ENCODE measurements around the gene LRRC36.
A peak's percentile ranks its signal among the peaks of the same experiment; 100 is the strongest.

Gene LRRC36

DNA sequence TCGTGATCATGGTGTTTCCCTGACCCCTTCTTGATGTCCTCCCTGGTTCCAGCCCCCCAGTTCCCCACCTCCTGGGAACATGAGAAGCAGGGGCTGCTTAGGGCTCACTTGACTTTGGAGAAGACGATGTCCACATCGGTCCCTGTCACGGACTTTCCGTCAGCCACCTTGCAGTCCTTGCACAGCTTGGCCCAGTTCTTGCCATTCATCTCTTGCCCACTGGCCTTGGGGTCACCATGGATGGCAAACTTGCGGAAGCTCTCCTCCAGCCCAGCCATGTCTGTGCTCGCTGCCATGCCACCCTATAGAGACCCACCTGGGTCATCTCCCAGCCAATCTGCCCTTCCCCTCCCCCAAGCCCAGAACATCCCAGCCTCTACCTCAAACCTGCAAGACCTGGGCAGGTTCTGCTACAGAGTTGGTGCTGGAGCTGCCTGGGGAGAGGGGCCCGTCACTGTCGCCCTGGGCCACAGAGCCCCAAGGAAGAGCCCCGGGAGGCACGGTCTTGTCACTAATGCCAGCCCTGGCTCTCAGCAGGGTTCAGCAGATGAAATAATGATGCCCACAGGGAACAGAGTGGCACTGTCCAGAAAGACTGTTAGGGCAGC lies 64.3 kb downstream of the LRRC36 start:
- no peak for DNase-seq (ENCODE audit: low read depth in 3 of 3)

DNA sequence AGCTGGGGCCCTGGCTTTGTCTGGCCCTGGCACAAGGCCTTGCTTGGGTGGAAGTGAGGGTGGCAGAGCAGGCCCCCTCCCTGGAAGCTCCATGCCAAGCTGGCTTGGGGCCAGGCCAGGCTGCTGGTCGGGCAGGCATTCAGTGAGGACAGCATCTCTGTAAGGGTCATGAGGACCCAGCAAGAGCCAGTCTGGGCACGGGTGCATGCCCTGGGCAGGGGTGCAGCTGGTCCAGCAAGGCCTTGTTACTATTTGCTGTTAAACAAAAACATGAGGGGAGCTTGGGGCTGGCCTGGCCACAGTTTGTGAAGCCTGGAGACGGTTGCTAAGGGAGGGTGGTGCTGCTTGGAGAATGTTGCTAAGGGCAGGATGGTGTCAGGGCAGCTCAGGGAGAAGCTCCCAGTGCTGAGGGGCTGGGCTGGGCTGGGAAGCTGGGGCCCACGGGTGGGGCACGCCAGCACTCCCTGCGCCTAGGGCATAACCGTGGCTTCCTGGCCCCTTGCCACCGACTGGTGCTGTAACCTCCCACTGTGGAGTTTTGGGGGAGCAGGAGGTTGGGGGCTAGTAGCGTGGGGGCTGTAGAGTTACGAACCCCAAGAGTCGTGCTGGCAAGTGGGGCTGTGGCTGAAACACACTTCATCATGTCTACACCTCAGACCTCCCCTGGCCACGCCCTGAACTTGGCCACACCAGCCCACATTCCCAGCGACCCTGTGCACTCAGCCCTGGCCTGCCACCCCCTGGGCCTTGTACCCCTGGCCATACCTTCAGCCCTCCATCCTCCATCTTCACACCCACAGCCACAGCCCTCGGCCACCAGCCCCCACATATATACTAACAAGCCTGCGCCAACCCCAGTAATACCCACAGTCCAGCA lies 65.0 kb downstream of the LRRC36 start:
- no peak for DNase-seq (ENCODE audit: low read depth in 3 of 3)

DNA sequence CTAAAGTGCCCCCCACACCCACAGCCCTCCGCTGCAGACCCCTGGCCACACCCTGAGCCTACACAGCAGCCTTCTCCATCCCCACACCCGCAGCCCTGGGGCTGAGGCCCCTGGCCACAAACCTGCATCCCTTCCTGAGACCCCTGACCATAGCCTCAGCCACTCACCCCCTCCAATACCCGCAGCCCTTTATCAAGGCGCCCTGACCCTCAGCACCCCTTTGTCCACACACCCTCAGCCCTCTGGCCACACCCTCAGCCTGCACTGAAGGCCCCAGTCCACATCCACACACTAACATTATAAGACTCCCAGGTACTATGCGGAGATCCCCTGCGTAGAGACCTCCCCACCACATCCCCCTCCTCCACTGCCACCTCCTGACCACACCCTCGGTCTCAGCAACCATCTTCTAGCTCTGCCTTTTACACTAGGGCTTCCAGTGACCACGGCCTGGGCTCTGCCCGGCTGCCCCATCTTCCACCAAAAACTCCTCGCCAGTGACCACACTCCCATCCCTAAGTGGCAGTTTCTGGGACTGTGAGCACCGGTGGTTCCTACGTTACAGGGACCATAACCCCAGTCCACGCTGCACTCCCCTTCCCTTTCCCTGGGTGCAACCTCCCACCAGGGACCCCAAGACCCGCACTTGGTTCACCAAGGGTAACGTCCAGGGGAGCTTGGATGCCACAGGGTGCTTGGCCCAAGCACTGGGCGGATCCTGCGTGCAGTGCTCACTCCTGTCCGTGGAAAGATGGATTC lies 65.9 kb downstream of the LRRC36 start:
- DNase-seq (ENCODE audit: low read depth in 3 of 3) = no peak

DNA sequence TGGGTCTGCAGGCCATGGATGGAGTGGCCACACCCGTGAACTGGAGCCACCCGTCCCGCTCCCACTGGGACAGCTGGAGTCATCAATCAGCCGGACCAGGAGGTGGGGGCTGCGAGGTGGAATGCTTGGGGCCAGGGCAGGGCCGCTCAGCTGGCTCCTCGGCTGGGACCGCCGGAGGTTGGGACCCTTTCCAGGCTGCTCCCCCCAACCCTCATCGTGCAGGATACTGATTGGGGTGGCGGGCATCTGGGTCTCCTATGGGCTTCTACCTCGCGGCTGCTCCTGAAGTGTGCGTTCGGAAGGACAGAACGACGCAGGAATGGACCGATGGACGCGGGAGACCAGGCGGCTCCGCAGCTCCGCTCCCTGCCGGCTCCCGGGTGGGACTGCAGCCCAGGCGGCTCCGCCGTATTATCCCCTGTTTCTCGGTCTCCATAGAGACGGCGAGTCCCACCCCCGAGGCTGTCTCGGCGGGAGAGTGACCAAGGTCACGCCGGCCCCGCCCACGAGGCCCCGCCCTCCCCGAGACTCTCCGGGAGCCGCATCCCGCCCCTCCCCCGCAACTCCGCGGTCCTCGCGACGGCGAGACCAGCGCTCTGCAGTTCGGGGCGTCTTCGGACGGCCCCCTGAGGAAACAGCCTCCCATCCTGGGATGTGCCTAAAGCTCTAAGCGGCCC lies 66.6 kb downstream of the LRRC36 start, which contains the start of gene TPPP3:
TSS of gene TPPP3 (minus strand) at position 388 of the 677 bp plus-strand sequence. CDS start 2,387 bp downstream, outside the sequence.
- peak; percentile 9 to 37 (median 16) for DNase-seq (ENCODE audit: low read depth in 3 of 3)

DNA sequence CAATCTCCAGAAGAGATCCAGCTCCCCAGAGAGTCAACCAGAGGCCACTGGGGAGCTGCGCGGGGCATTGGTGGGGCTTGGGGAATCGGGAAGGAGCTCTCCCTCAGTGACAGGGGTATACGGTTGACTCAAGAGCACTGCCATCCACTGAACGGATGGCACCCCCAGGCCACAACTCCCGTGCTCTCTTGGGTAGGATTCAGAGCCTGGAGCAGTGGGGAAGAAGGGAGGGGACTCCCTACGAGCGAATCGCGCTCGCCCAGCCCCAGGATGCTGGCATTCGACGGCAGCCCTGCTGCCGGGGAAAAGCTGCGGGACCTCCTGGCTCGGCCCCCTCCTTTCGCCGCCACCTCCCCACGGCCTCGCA lies 67.2 kb downstream of the LRRC36 start:
- DNase-seq (ENCODE audit: low read depth in 3 of 3) = no peak

DNA sequence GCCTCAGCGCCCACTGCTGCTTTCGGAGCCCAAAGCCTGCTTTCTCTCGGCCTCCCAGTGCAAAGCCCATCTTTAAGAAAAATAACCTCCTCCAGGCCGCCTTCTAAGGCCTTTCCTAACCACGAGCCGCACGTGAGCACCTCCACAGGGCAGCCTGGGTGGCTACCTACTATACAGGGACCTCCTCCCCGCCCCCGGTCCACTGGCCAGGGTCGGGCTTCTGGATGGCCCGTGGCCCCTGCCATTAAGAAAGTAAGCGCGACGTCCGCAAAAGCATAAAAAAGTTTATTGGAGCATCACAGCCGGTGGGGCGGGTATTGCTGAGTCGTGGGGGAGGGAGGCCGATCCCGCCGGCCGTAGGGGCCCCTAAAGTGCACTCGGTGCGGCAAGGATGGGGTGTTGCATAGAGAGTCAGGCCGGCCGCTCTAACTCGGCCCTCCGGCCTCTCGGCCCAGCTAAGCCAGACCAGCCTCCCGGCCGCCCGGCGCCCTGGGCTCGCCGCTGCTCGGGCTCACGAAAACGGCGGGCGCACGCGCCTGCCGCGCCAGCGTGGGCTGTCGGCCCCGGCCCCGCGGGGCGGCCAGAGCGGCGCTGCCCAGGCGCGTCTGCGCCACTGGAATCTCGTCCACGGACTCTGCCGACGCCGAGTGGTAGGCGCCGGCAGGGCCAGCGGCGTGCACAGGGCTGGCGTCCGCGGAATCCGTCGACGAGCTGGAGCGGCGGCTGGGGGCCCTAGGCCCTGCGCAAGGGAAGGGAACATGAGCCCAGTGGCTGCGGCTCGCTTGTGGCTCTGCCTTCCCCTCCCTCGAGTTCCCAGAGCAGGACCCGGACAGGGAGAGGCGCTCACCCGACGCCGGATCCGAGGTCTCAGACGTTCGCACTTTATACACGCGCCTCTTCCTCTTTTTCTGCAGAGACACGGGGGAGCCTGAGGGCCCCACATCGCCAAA lies 67.8 kb downstream of the LRRC36 start:
- DNase-seq (ENCODE audit: low read depth in 3 of 3) = no peak

DNA sequence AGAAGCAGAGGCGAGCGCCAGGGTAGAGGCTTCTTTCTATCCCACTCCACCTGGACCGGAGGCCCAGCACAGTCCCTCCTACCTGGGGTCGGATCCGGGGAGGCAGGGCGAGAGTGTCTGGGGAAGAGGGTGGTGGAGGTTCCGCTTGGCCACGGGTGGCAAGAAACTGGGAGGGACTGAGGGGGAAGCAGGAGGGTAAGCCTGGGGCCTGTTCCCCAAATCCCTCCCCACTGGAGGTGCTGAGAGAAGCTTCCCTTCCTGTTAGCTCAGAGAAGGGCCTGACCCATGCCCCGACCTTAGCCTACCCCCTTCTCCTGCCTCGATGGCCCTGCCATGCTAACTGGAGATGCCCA lies 68.5 kb downstream of the LRRC36 start:
- no peak for DNase-seq (ENCODE audit: low read depth in 3 of 3)

DNA sequence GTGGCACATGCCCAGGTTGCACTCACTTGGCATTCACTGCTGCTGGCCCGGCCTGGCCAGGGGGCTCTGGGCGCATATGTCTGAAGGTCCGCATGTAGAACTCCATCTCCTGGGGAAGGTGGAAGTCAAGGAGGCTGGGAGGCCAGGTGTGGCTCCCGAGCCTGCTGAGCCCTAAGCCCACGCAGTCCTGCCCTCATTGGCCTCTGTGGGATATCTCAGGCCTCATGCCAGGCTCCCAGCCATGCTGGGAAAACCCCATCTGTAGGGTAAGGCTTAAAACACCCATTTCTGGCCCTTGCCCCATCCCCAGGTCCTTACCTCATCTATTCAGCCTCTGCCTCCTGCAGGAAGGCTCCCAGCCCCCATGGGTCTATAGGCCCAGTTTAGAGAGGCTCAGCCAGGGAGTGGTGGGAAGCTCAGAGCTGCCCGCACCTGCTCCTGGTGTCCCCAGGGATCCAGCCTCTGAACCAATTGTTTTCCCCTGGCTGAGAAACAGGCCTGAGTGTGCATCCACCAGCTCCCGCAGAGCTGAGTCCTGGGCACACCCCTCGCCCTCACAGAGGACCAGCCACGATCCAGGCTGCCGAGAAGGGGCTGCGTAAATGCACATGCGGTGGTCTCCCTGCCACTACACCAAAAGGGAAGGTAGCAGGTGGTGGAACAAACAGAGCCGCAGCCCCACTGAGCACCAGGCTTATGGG lies 69.0 kb downstream of the LRRC36 start:
- DNase-seq (ENCODE audit: low read depth in 3 of 3) = no peak

DNA sequence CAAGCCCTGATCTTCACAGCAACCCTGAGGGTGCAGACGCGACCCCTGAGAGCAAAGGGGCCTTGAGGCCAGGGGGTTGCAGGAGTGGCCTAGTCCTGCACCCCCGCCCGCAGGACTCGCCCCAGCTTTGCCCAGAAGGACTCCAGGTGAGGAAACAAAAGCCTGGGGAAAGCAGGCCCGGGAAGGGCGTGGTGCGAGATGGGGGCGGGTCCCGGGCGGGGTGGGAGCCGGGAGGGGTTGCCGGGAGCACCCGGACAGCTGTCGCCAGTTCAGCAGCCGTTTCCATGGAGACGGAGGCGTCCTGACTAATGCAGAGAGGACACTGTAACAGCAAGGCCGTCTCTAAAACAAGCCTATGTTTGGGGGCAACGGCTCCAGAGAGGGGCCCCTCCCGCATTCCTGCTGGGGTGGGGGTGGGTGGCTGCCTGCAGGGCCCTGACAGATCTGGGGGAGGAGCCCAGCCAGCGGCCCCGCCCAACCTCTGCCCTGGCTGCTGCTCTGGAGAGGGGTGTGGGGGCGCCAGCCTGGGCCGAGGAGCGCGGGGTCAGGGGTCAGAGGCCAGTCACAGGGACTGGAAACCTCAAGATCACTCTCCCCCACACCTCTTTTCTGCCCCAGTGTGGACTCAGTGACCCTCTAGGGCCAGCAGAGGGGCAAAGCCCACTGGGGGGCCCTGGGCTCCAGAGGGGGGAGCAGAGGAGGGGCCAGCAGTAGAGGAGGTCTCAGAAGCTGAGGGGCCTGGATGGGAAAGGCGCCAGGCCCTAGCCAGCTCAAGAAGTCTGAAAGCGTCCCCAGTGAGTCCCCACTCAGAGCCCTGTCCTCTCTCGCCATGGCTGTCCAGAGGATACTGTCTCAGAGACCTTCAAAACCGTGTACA lies 69.8 kb downstream of the LRRC36 start:
- no peak for DNase-seq (ENCODE audit: low read depth in 3 of 3)

DNA sequence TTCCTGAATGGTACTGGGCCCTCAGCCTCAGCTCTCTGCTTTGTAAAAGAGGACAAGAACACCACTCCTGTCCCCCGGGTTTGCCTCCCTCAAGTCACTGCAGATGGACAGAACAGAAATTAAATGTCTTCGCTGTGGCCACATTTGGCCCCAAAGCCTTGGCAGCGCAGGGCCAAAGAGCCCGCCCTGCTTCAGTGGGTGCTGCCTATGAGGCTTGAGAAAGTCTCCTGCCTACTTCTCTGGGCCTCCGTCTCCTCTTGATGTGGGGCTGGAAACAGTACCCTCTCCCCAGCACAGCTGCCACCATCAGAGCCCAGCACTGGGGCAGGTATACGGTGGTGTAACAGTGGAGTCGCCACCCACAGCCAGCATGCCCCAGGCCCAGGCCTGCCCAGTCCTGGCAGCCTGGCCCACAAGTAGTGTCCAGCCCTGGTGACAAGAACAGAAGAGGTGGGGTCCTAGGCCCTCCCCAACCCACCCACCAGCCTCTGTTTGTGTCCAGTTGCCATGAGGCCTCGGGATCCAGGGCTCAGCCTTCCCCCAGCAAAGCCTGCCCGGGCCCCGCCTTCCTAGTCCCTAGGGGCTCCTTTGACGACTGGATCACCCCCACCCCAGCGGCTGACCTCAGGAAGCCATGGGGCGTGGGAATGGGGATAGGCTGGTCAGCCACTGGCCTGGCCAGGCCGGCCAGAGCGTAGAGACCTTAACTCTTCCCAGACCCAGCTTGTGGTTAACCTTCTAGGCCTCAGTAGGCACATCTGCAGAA lies 70.6 kb downstream of the LRRC36 start:
- DNase-seq (ENCODE audit: low read depth in 3 of 3) = no peak

DNA sequence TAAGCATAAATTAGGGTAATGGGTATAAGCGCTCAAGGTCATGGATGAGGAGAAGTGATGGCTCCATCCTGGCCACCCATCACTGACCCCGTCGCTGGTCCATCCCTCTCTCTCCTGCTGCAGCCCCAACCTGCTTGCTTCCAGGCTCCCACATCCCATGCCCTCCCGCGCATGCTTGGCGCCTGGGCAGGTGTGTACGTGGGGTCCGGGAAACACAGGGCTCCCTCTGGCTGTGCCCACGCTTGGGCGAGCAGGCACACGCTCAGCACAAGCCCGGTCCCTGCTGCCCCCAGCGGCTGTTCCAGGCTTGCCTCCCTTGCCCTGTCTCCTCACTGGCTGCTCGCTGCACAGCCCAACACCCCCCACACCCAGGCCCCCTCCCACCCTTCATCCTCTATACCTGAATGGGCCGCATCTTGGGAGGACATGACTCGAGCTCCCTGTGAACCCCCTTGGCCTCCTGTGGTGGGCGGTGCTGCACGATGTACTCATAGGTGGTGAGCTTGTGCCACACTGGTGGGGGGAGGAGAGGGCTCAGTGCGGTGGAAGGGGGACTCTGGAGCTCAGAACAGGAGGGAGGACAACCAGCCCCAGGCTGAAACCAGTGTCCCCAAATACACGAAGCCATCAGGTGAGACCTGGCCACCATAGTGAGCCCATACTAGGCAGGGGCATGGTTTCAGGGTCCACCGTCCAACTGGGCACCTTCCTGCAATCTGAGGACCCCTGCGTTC lies 71.4 kb downstream of the LRRC36 start:
- no peak for DNase-seq (ENCODE audit: low read depth in 3 of 3)

DNA sequence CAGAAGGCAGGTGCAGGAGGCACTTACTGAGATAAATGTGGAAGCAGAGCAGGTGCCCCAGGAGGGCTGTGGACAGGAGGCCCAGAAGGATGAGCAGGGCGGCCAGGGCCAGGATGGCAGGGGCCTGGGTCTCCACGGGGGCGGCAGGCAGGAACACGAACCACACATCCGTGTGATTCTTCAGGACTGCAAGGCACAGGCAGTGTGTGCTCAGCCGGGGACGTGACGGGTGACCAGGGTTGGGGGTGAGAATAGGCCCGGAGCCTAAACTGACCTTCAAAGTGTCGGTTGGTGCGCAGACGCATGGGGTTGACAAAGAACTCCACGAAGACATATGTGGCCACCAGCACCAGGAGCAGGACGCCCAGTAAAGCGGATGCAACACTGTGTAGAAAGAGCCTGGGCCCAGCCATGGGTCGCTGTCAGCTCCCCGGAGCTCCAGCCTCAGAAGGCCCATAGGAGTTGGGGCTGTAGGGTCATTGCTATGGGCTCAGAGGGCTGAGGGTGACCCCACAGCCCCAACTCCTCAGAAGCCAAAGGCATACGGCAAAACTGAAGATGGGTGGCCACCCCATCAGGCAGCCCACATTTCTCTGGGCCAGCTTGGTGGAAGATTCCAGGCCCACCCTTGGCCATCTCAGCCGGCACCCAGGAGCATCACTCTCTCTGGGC lies 72.1 kb downstream of the LRRC36 start:
- DNase-seq (ENCODE audit: low read depth in 3 of 3) = no peak

DNA sequence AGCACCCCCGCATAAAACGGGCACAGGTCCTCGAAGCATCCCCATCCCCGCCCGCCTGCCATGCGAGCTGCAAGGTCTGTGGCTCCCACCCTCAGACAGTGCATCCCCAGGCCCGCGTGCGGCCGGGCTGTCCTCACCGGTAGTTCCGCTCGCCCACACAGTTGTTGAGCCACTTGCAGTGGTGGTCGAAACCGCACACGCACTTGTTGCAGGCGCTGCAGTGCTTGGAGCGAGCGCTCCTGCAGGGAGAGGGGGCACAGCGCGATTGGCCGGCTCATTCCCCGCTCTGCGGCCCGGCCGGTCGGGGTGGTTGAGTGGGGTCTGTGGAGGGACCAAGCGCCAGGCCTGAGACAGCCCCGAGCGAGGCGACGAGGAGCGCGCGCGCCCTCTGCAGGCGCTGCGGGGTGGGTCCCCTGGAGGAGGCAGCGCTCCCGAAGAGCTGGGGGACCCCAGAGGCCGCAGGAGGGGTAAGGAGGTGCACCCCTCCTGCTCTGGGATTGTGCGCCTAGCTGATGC lies 72.7 kb downstream of the LRRC36 start:
- peak; percentile 15 to 48 (median 24) for DNase-seq (ENCODE audit: low read depth in 3 of 3)

DNA sequence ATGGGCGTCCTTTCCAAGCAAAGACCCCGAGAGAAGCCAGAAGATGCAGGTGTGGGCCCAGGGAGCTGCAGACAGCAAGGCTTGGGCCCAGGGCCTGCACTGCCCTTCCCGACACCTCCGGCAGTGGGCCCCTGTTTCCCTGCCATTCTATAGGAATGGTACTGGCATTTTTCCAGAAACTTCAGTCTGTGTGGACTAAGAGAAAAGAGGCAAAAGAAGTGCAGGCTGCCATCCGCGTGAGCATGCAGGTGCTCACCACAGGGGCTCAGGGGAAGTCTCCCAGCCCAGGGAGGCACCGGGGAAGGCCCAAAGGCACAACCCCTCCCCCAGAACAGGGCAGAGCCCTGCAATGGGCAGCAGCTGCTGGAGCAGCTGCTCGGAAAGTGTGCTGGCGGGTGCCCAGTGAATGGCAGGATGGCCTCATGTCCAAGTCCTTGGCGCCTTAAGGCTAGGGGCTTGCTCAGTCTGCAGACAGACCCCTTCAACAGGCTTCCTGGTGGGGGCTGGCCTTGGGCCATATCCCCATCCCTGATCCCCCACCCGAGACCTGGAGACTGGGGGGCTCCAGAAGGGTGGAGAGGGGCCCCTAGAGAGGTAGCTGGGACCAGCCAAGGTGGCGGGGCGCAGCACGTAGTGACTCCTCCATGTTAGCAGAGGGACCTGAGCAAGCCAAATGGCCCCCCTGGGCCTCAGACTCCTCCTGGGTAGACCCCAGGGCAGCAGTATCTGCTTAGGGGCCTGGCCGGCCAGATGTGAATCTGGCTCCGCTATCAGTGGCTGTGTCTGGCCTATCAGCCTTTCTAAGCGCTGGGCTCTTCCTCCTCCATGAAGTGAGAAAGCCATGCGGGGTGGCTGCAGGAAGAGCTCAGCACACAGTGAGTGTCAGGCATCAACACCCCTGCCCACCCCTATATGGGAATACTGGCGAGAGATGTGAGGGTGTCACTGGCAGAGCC lies 73.4 kb downstream of the LRRC36 start:
- DNase-seq (ENCODE audit: low read depth in 3 of 3) = no peak

DNA sequence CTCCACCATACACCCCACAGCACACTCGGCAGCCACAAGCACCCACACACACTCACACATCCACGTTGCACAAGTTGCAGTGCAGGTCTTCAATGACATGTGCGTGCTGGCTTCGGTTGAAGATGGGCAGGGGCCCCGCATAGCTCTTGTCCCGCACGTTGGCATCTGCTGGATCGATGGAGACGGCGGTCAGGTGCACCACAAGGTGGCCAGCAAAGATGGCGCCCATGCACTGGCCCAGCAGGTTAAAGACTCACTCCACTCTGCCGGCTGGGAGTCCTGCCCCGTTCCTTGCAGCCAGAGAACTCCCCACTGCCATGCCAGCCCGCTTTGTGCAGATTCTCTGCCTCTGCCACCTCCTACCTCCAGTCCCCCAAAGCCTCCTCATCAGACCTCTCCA lies 74.3 kb downstream of the LRRC36 start:
- no peak for DNase-seq (ENCODE audit: low read depth in 3 of 3)

Data from stimulated activated CD4-positive, alpha-beta T cell treated with anti-CD3 and anti-CD28 coated beads, TNF-alpha, amount 100 ng/mL, for 48 hours (primary cell).